IMR-90 (cell line): ENCODE data around the gene COLEC12.

ENCODE experiments used
- RFX5 ChIP-seq: IDR thresholded peaks from 2 replicates; pipeline ENCODE4 v1.8.0; 2012; ENCODE audit warnings: low read depth, mild to moderate bottlenecking, low read length, moderate library complexity
- SMC3 ChIP-seq: fragments of 150-350 bp; IDR thresholded peaks from 2 replicates; pipeline ENCODE4 v1.6.1; 2016; ENCODE audit warnings: low read depth, mild to moderate bottlenecking, antibody characterized with exemption, low read length, moderate library complexity
- TF ChIP-seq, protein P1 (sequence below): conservative IDR thresholded peaks from 2 replicates; pipeline ENCODE4 v1.5.1; 2012; ENCODE audit warnings: mild to moderate bottlenecking, low read depth, low read length, improper control_type of control experiment
- TF ChIP-seq, protein P2 (sequence below): fragments of 150-350 bp; IDR thresholded peaks from 2 replicates; pipeline ENCODE4 v1.6.1; 2016; ENCODE audit warnings: low read depth, mild to moderate bottlenecking, low read length, moderate library complexity, borderline replicate concordance

GRCh38 chr18:355678-356077, 144.8 kb downstream of the COLEC12 start:
- TF ChIP-seq, protein P1, sequence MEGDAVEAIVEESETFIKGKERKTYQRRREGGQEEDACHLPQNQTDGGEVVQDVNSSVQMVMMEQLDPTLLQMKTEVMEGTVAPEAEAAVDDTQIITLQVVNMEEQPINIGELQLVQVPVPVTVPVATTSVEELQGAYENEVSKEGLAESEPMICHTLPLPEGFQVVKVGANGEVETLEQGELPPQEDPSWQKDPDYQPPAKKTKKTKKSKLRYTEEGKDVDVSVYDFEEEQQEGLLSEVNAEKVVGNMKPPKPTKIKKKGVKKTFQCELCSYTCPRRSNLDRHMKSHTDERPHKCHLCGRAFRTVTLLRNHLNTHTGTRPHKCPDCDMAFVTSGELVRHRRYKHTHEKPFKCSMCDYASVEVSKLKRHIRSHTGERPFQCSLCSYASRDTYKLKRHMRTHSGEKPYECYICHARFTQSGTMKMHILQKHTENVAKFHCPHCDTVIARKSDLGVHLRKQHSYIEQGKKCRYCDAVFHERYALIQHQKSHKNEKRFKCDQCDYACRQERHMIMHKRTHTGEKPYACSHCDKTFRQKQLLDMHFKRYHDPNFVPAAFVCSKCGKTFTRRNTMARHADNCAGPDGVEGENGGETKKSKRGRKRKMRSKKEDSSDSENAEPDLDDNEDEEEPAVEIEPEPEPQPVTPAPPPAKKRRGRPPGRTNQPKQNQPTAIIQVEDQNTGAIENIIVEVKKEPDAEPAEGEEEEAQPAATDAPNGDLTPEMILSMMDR = no peak
- TF ChIP-seq RFX5 (no peak), SMC3 (no peak)
- TF ChIP-seq, protein P2, sequence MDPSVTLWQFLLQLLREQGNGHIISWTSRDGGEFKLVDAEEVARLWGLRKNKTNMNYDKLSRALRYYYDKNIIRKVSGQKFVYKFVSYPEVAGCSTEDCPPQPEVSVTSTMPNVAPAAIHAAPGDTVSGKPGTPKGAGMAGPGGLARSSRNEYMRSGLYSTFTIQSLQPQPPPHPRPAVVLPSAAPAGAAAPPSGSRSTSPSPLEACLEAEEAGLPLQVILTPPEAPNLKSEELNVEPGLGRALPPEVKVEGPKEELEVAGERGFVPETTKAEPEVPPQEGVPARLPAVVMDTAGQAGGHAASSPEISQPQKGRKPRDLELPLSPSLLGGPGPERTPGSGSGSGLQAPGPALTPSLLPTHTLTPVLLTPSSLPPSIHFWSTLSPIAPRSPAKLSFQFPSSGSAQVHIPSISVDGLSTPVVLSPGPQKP = no peak
